Thoracic aorta (tissue), 2 donors: ENCODE data around the gene SETD3. TPM values are rescaled to one million over a fixed set of nuclear protein-coding genes. Genes with fewer than 3 reads are reported as not detected.

Source experiments
- ATAC-seq: fragments of 150-250 bp; one replicate; pipeline ENCODE4 v1.8.0; 2017; ENCODE audit warnings: low read depth; ENCODE audit not compliant: insufficient number of reproducible peaks, low FRiP score
- DNase-seq: peaks from one replicate; pipeline ENCODE4 v3.0.0-alpha.2; 2020; ENCODE audit warnings: low spot score
- H3K27ac ChIP-seq, 2 donors: fragments of 200-600 bp; sonication (generic); 1 replicate in 1 of 2; 2 replicates in 1 of 2; pipeline ENCODE4 v1.5.1; 2016; ENCODE audit warnings: mild to moderate bottlenecking in 2 of 2, moderate library complexity in 2 of 2
- H3K27me3 ChIP-seq: fragments of 200-600 bp; sonication (generic); replicated peaks from 2 replicates; pipeline ENCODE4 v1.6.0; 2016; ENCODE audit warnings: mild to moderate bottlenecking; ENCODE audit not compliant: insufficient read depth
- H3K36me3 ChIP-seq: fragments of 200-600 bp; sonication (generic); one replicate; pipeline ENCODE4 v1.5.1; 2016
- H3K4me1 ChIP-seq, 2 donors: fragments of 200-600 bp; sonication (generic); 1 replicate in 1 of 2; 2 replicates in 1 of 2; pipeline versions ENCODE4 v1.5.1 to v1.6.0; 2016; ENCODE audit warnings: low read depth in 2 of 2, mild to moderate bottlenecking in 1 of 2; ENCODE audit not compliant: control insufficient read depth in 1 of 2
- H3K4me3 ChIP-seq: fragments of 200-600 bp; sonication (generic); 2 replicates; pipeline ENCODE4 v1.5.1; 2016; ENCODE audit warnings: mild to moderate bottlenecking
- H3K9me3 ChIP-seq: fragments of 200-600 bp; sonication (generic); 2 replicates; pipeline ENCODE4 v1.5.1; 2016
- total RNA-seq, 2 donors: library from RNA; depleted of rRNA; stranded (reverse); fragments of >200 nt; gene quantifications; one replicate each; pipeline versions ENCODE4 v1.1.0 to v1.2.3, GENCODE V29; 2016
- TF ChIP-seq, protein P1 (sequence below): fragments of 200-600 bp; sonication (generic); IDR thresholded peaks from one replicate; pipeline ENCODE4 v1.5.1; 2019; ENCODE audit warnings: antibody characterized with exemption

SETD3 gene
- total RNA-seq, 2 donors from 2014 or later = 70.8 to 76.8 TPM

DNA sequence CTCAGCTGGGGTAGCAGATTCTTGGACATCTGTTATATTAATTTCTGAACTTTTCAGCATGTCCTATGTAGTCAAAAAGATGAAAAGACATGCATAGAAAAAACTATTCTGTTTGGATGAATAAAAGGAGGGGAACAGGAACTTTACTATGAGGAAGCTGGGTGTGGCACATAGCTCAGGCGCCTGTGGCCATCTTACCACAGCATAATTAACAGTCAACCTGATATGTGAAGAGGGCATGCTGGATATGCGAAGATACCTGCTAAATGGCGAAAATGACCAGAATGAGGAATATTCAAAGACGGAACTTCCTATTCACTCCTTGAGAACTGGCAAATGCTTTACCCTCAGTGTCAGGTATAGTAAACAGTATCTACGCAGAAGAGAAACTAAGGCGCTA lies 18.4 kb downstream of the SETD3 start:
- H3K36me3 ChIP-seq = peaks cover 21% of the 10 kb centered on the region
- ATAC-seq = no peak
- TF ChIP-seq, protein P1, sequence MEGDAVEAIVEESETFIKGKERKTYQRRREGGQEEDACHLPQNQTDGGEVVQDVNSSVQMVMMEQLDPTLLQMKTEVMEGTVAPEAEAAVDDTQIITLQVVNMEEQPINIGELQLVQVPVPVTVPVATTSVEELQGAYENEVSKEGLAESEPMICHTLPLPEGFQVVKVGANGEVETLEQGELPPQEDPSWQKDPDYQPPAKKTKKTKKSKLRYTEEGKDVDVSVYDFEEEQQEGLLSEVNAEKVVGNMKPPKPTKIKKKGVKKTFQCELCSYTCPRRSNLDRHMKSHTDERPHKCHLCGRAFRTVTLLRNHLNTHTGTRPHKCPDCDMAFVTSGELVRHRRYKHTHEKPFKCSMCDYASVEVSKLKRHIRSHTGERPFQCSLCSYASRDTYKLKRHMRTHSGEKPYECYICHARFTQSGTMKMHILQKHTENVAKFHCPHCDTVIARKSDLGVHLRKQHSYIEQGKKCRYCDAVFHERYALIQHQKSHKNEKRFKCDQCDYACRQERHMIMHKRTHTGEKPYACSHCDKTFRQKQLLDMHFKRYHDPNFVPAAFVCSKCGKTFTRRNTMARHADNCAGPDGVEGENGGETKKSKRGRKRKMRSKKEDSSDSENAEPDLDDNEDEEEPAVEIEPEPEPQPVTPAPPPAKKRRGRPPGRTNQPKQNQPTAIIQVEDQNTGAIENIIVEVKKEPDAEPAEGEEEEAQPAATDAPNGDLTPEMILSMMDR = no peak

DNA sequence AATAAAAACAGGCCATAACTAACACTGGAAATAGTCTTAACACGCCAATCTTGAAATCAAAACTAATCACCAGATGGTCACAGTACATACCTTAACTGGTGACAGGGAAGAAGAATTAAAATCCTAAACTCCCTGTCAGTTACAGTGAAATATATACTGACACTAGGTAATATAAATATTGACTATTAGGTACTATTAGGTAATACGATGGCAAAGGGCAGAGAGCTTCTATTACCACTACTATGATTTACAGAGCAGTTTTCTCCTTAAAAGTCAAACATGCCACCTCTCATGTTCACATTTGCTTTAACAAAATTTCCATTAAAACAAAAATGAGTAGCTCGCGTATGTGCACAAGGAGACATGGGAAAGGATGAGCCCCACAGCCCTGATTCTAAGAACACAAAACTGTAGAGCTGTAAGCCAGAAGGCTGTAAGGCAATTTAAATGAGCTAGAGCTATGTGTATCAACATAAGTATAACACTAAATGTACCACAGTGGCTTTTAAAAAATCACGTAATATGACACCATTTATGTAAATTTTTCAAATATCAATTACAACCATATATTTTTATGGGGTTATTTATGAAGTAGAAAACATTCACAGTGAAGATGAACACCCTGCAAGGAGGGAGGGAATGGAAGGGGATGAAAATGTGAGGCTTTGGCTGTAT lies 19.1 kb downstream of the SETD3 start:
- no peaks in the 10 kb centered on the region for H3K27me3 ChIP-seq
- DNase-seq (no peak), ATAC-seq (no peak)
- H3K4me3 ChIP-seq = no peak overlapping the region
- H3K9me3 ChIP-seq = no peaks in the 10 kb centered on the region
- no peak overlapping the region for H3K27ac ChIP-seq
- TF ChIP-seq, protein P1 = no peak
- H3K4me1 ChIP-seq = no peaks in the 10 kb centered on the region
- H3K36me3 ChIP-seq = peaks cover 21% of the 10 kb centered on the region

More for the DNA sequence above, 18.4 kb downstream of the SETD3 start:
- Histone ChIP-seq H3K9me3 (no peaks in the 10 kb centered on the region), H3K4me1 (peaks cover 0 to under 1% of the 10 kb centered on the region in 2 donors), H3K27me3 (no peaks in the 10 kb centered on the region), H3K27ac (no peak overlapping the region), H3K4me3 (no peak overlapping the region)
- no peak for DNase-seq

DNA sequence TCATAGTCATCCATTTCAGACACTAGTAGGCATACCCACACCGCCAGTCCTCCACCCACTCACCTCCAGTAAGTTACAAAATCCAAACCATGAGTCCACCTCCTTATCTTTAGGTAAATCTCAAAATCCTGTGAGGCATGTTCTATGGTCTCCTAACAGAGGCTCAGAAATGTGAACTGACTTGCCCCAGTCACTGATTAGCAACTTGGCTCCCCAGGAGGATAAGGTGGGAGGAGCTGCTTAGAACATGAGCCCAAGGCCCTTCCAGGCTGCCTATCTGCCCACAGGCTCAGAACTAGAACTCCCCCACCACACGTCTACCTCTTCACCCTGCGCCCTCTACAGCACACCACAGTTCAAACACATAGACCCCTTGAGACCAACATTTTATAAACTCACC lies 19.9 kb downstream of the SETD3 start:
- TF ChIP-seq, protein P1 = no peak
- Histone ChIP-seq H3K4me1 (no peaks in the 10 kb centered on the region), H3K9me3 (no peaks in the 10 kb centered on the region), H3K27me3 (no peaks in the 10 kb centered on the region), H3K36me3 (peaks cover 21% of the 10 kb centered on the region), H3K27ac (no peak overlapping the region), H3K4me3 (no peak overlapping the region)
- ATAC-seq (no peak), DNase-seq (no peak)

DNA sequence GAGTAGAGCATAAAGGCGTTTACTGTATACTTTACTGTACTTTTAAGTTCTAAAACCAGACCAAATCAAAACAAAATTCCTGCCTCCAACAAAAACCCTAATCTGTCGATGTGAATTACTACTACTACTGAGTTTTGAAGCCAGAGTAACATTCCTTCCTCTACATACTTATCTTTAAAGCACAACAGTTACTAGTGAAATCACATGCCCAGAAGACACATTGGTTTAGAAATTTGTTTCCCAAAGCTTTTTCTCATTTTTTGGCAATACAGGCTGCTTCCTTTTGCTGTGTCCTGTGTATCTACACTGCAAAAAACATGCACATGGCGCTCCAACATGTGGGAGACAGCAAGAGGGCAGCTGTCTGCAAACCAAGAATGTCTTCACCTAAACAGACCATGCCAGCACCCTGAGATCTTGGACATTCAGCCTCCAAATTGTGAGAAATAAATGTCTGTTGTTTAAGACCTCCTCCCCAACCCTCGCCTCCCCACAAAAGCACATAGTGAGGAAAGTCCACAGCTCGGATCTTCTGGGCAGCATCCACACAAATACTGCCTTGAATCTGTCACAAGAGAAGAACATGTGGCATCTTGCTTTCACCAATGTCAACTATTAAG lies 21.1 kb downstream of the SETD3 start:
- H3K9me3 ChIP-seq = no peaks in the 10 kb centered on the region
- TF ChIP-seq, protein P1 = no peak
- DNase-seq (no peak), ATAC-seq (no peak)
- H3K4me3 ChIP-seq = no peak overlapping the region
- no peaks in the 10 kb centered on the region for H3K27me3 ChIP-seq
- H3K36me3 ChIP-seq = peaks cover 23% of the 10 kb centered on the region
- no peak overlapping the region for H3K27ac ChIP-seq
- H3K4me1 ChIP-seq = no peaks in the 10 kb centered on the region

DNA sequence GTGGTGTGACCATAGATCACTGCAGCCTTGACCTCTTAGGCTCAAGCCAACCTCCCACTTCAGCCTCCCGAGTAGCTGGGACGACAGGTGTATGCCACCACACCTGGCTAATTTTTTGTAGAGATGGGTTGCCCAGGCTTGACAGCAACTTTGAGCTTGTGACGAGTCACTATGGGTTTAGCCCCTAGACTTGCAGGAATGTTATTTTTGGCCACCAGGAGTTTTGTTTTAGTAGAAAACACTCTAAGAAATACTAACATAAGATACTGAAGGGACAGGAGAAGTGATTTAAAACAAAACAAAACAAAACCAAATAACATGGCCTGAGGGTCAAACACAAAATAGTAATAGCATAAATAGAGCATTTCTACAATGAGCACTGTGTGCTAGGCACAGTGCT lies 26.4 kb downstream of the SETD3 start:
- Histone ChIP-seq H3K4me1 (no peaks in the 10 kb centered on the region), H3K4me3 (no peak overlapping the region), H3K36me3 (peaks cover 19% of the 10 kb centered on the region), H3K27ac (no peak overlapping the region), H3K9me3 (no peaks in the 10 kb centered on the region), H3K27me3 (no peaks in the 10 kb centered on the region)
- ATAC-seq (no peak), DNase-seq (no peak)
- TF ChIP-seq, protein P1 = no peak
